GM19043 (cell line): Measurements from ENCODE around the gene PRAC2.

Experiments
- ATAC-seq: cut with Tn5 transposase; IDR thresholded peaks from one replicate; pipeline ENCODE4 v1.9.1; 2021; ENCODE audit warnings: low read depth; ENCODE audit not compliant: unreplicated experiment

Gene PRAC2

DNA sequence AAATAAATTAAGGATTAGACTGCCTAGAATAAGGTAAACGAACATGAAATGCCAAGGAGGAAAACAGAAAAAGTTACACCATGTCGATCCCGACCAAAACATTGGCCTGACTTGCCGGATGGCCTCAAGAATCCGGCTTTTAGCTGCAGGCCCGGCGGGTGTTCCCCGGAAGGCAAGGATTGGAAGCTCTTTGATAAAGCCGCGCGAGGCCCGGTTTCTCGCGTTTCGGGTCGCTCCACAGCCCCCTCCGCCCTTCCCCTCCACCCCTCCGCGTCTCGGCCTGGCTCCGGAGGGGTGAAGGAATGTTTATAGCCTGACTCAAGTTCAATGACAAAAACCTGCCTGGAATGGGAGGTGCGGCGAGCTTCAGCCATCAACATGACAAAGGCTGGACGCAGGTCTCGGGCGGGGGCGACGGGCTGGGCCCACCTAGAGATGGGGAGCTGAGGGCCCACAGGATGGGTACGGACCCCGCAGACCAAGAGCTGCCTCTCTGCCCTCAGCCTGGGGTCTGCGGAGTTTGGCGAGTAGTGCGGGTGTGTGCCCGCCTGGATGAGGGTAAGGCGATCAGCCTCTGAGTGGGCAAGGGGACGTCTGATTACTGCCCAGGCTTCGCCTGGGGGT lies 3.2 kb upstream of the PRAC2 start:
- ATAC-seq, result no peak

DNA sequence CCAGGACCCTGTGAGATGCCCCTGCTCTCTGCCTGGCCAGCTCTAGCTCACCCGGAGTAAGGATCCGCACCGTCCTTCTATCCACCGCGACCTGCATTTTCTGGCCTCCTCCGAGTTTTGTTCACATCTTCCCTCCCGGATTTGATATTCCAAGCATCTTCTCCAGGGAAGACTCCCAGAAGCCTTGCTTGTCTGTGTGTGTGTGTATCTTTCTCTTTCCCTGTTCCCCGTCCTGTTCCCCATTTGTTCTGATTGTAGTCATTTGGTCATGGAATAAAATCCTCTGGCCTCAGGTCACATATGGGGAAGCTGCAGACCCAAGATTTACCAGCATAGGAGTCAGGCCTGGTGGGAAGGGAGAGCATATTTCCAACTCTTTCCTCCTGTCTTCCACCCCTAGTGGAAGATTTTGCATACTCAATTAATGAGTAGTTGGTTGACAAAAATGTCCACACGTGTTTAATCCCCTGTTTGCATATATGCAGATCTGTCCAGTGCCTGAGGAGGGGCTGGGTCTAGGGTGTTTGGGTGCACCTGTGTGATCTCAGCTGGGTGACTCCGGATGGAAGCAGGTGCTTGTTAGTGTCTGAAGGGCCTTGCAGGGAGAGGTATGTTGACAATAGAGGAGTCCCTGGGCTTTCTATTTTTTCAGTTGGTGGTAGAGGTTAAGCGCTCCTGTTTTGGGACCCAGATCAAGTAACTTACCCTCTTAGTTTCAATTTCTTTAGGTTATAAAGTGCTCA lies 2.5 kb upstream of the PRAC2 start:
- no peak for ATAC-seq

DNA sequence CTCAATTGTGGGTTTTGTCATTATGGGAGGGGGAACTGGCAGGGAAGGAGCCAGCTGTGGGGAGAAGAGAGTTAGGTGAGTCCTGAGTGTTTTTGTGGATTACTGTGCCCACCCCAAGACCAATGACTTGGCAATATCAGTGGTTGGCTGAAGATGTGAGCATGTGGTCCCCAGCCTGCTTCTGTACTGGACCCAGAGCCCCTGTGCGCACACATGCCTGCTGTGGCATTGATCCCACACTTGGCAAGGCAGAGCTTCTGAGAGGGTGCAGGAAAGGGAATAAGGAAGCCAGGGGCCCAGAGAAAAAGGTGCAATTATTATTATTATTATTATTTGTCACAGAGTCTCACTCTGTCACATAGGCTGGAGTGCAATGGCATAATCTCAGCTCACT lies 2.0 kb upstream of the PRAC2 start:
- no peak for ATAC-seq

DNA sequence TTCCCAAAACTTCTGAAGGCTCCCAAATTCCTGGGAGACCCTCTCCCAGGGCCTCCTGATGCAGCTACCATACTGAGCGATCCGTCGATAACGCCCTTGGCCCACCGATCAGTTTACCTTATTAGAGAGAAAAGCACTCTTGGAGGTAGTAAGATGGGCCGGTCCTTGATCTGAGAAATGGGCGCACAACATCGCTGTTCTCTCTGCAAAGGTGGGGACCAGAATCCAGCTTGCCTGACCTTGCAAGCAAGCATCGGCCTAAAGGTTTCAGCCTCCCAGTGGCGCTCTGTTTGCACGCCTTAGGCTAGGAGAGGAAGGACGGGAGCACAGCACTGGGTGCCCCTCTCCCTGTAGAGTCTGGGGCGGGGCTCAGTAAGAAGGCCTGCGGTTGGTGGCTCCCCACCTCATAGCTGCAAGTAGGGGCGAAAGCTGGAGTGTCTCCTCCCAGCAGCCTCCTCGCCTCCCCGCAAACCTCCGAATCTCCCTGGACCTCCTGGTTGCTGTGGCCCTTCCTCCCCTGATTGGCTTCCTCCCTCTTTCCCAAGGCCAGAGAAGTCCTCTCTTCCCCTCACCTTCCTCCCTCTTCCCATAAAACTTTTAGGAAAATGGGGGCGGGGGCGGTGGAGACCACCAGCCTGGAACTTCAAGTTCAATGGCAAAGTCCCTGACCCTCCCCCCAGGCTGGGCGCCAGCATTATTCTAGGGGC lies 631 bp upstream of the PRAC2 start, which contains the start of gene PRAC1:
Gene PRAC1, minus strand, starts transcription at position 318 of the 707 bp plus-strand sequence. Its CDS starts 126 bp downstream, at position 192.
- ATAC-seq, result no peak

GRCh38 chr17:48723423-48724250 lies 652 bp downstream of the PRAC2 start:
- ATAC-seq, result no peak

DNA sequence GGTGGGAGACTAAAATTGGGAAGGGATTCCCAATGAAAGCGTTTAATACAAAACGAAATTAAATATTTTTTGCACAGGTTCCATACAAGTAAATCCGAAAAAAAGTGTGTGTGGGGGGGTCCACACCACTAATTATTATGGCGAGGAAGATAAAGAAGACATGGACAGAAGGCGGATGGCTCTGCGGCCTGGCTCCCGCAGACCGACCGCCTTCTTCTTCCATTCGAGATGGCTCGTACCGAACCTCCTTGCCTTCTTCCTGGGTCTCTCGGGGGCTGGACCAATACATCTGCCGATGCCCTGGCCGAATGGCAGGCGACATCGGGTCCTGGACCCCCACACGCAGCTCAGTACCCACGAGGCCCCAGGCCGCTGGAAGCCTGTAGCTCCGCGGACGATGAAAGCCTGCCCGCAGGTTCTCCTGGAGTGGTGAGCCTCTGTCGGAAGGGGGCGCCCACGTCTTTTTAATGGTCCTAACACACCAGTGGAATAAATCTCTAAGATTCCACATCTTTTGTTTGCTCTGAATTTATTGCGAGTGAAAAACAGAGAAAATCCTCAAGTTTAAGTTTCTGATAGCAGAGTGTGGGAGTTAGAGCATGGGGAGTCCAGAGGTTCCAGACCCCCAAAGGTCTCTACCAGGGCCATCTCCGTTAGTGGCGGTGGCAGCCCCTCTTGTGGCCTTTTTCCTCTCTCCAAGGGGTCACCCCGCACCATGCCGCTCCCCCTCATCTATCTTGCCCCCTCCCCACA lies 1.4 kb downstream of the PRAC2 start:
- no peak for ATAC-seq

DNA sequence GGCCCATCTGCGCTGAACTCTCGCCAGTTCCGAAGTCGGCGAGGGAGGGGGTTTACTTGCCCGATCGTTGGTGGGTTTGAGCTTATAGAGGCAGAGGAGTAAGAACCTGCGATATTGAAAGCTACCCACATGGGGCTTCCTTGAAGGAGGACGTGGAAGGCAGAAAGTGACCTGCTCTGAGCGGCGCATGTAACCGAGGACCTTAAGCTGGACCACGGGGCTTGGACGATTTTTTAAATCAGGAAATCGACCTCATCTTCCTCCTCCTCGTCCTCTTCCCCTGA lies 2.0 kb downstream of the PRAC2 start:
- ATAC-seq, result no peak

DNA sequence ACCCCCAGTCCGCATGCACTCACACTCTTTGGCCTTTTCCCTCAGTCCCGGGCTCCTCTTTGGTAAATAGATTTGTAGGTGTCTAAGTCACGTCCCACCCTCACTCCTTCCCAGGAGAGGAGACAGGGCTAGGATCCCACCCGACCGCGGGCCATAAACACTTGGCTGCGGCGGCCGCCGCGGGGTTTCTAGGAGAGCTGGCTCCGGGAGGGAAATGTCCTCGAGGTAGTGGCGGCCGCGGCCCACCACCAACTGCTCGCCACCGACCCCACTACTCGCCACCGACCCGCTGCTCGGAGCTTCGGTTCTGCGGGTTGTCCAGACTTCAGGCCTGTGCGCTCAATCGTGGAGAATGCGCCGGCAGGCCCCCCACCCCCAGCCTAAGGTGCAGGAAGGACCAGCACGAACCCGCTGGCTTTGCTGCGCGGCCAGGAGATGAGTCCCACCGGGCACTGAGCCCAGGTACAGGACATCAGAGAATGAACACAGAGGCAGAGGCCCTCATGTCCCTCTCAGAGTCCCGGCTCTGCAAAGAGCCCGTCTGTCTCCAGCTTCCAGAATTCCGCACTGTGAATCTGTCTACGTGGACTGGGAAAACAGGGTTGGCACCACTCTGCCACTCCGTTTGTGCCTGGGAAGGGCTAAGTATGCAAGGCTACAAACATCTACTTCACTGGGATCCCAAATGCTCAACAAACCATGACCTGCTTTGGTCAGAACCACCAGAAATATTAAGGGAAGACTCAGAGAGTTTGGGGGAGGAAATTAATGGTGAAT lies 2.5 kb downstream of the PRAC2 start:
- no peak for ATAC-seq

DNA sequence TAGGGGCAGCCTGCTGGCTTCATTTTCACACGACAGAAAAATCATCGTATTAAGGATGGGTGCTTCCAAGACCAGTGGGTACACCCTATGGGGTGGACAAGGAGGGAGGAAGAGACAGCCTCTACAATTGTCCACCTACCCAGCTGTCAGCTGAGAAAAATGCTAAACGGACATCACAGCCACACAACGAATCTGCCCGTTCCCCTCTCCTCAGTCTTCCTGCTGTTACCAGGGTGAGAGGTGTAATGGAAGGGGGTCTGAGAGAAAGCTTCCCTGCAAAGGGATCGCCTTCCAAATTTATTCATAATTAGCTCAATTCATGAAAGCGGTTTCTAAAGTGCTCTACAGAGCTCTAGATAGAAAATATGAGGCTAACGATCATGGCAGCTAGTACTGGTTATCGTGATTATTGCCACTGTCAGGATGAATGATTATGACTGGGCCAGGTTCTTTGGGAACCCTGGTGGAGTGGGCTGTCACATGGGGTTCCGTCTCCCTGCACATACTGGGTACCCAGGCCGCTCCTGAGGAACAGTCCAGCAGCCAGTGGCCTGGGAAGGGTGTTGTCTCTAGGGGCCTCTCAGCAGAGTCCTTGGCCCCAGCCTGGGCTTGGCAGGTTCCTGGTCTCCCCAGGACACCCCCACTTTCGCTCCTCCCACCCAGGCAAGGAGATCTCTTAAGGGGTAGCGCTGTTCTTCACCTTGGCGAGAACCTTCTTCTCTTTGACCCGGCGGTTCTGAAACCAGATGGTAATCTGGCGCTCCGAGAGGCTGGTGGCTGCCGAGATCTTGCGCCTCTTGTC lies 3.3 kb downstream of the PRAC2 start:
- no peak for ATAC-seq

- ATAC-seq, result no peak
Measured at GRCh38 chr17:48726916-48727286, 3.9 kb downstream of the PRAC2 start.

DNA sequence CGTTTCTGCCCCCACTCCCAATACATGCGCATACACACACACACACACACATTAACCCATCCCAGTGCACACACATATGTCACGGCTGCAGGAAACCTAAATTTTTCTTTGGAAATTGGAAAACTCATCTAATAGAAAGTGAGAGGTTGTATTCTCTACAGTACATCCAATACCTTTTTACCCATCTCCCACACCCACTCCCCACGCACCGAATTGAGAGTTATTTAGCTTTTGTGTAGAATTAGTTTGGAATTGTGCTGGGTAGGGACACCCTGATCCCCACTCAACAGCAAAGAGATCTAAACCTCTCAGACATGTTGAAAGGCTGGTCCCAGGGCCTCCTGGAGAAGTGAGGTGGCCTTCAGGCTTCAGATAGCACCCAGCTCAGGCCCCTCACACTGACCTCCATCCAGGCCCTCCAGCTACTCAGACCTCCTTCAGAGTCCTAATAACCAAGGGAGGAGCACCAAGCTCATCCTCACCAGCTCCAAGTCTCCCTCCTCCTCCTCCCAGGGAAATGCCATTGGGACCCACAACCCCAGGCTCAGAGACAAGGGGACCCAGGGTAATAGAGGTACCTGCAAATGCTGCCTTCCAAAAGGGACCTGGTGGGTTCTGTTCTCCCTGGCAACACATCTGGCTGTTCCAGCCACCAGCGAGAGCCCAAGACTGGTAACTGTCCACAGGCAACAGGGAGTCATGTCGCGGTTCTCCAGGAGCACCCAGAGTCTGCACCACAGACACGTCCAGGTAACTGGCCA lies 4.6 kb downstream of the PRAC2 start:
- no peak for ATAC-seq

GRCh38 chr17:48728232-48729231 lies 5.5 kb downstream of the PRAC2 start, which contains the start of gene HOXB13:
Gene HOXB13, minus strand, starts transcription at chr17:48728750. Its CDS starts 157 bp downstream, at chr17:48728593.
- ATAC-seq, result no peak

GRCh38 chr17:48729335-48730239 lies 6.6 kb downstream of the PRAC2 start:
- ATAC-seq, result no peak

- no peak for ATAC-seq
Measured at GRCh38 chr17:48730240-48730550, 7.2 kb downstream of the PRAC2 start.

DNA sequence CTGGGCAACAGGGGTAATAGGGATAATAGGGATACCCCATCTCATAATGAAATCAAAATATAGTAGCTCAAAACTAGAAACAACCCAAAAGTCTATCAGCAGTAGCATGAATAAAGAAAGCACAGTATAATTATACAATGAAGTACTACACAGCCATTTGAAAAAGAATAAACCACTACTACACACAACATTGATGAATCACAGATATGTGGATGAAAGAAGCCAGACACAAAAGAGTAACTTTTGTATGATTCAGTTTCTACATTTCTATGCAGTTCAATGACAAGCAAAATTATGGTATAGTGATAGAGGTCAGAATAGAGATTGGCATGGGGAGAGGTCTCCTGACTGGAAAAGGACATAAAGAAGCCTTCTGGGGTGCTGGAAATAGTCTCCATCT lies 8.4 kb downstream of the PRAC2 start:
- ATAC-seq, result no peak
